ENCODE results near the gene TRIM2.

DNA sequence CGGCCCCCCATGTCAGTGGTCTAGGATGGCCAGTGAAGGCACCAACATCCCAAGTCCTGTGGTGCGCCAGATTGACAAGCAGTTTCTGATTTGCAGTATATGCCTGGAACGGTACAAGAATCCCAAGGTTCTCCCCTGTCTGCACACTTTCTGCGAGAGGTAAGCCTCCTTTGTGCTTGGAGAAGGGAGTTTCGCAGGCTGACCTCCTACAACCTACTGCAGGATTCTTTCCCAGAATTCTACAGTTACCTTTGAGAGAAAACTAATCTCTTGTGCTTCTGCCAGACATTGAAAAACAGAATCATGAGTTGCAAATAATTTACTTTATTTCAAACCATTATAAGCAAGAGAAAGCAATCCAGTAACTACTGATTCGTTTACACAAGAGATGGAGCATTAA is 66.1 kb downstream of the TRIM2 start:
- TF ChIP-seq CTCF (conservative IDR thresholded peaks at IDR 0.05; ENCODE audit: low read depth, low read length), result no peak
- no peak for TF ChIP-seq EZH2 (IDR thresholded peaks at IDR 0.05; ENCODE audit: low read length, unreplicated experiment)

Measured in PC-3 (cell line).